ENCODE measurements around the gene C1QL2. TPM values are rescaled to one million over a fixed set of nuclear protein-coding genes. Genes with fewer than 3 reads are reported as not detected.

The C1QL2 gene
- total and polyA plus RNA-seq, 2 experiments from 2014 or later: 0.69 to 0.87 TPM

GRCh38 chr2:119181791-119182445 is 23.4 kb upstream of the C1QL2 start:
- Mint-ChIP-seq H3K27me3 (ENCODE audit: insufficient read depth, low read depth, poor library complexity) (peaks cover 7% of the 10 kb centered on the region), H3K4me1 (peaks cover 2% of the 10 kb centered on the region; the same call in 1 of the 3 replicates), H3K27ac (no peak overlapping the region), H3K4me3 (no peak overlapping the region), H3K36me3 (ENCODE audit: low read depth) (no peaks in the 10 kb centered on the region), H3K9me3 (no peaks in the 10 kb centered on the region)
- Histone ChIP-seq H2AFZ (0 out of 2 replicates have a peak overlapping the region, but pooled peaks have one; percentile 28), H3F3A (replicated peaks; ENCODE audit: low read depth) (no peaks in the 10 kb centered on the region), H4K20me1 (replicated peaks; ENCODE audit: insufficient read depth) (no peaks in the 10 kb centered on the region), H3K4me3 (no peak overlapping the region), H3K9me2 (ENCODE audit: insufficient read depth) (peaks cover 8% of the 10 kb centered on the region), H3K36me3 (ENCODE audit: insufficient read depth) (no peaks in the 10 kb centered on the region), H3K4me2 (no peak overlapping the region), H3K27ac (ENCODE audit: low read depth) (no peak overlapping the region), H3K79me2 (replicated peaks; ENCODE audit: insufficient read depth) (no peaks in the 10 kb centered on the region), H3K27me3 (ENCODE audit: insufficient read depth) (no peaks in the 10 kb centered on the region), H3K4me1 (ENCODE audit: insufficient read depth) (no peaks in the 10 kb centered on the region)
- peak; percentile 60 for ATAC-seq
- no peak for TF ChIP-seq STAT1 (IDR thresholded peaks at IDR 0.05; ENCODE audit: unreplicated experiment)
- no peak for TF ChIP-seq JUNB (IDR thresholded peaks at IDR 0.05; ENCODE audit: unreplicated experiment)
- no peak for TF ChIP-seq ZNF114 (CRISPR knock-in tag; IDR thresholded peaks at IDR 0.05)
- TF ChIP-seq ZNF331 (CRISPR knock-in tag; IDR thresholded peaks at IDR 0.05; ENCODE audit: low read depth): no peak
- TF ChIP-seq, protein P1, sequence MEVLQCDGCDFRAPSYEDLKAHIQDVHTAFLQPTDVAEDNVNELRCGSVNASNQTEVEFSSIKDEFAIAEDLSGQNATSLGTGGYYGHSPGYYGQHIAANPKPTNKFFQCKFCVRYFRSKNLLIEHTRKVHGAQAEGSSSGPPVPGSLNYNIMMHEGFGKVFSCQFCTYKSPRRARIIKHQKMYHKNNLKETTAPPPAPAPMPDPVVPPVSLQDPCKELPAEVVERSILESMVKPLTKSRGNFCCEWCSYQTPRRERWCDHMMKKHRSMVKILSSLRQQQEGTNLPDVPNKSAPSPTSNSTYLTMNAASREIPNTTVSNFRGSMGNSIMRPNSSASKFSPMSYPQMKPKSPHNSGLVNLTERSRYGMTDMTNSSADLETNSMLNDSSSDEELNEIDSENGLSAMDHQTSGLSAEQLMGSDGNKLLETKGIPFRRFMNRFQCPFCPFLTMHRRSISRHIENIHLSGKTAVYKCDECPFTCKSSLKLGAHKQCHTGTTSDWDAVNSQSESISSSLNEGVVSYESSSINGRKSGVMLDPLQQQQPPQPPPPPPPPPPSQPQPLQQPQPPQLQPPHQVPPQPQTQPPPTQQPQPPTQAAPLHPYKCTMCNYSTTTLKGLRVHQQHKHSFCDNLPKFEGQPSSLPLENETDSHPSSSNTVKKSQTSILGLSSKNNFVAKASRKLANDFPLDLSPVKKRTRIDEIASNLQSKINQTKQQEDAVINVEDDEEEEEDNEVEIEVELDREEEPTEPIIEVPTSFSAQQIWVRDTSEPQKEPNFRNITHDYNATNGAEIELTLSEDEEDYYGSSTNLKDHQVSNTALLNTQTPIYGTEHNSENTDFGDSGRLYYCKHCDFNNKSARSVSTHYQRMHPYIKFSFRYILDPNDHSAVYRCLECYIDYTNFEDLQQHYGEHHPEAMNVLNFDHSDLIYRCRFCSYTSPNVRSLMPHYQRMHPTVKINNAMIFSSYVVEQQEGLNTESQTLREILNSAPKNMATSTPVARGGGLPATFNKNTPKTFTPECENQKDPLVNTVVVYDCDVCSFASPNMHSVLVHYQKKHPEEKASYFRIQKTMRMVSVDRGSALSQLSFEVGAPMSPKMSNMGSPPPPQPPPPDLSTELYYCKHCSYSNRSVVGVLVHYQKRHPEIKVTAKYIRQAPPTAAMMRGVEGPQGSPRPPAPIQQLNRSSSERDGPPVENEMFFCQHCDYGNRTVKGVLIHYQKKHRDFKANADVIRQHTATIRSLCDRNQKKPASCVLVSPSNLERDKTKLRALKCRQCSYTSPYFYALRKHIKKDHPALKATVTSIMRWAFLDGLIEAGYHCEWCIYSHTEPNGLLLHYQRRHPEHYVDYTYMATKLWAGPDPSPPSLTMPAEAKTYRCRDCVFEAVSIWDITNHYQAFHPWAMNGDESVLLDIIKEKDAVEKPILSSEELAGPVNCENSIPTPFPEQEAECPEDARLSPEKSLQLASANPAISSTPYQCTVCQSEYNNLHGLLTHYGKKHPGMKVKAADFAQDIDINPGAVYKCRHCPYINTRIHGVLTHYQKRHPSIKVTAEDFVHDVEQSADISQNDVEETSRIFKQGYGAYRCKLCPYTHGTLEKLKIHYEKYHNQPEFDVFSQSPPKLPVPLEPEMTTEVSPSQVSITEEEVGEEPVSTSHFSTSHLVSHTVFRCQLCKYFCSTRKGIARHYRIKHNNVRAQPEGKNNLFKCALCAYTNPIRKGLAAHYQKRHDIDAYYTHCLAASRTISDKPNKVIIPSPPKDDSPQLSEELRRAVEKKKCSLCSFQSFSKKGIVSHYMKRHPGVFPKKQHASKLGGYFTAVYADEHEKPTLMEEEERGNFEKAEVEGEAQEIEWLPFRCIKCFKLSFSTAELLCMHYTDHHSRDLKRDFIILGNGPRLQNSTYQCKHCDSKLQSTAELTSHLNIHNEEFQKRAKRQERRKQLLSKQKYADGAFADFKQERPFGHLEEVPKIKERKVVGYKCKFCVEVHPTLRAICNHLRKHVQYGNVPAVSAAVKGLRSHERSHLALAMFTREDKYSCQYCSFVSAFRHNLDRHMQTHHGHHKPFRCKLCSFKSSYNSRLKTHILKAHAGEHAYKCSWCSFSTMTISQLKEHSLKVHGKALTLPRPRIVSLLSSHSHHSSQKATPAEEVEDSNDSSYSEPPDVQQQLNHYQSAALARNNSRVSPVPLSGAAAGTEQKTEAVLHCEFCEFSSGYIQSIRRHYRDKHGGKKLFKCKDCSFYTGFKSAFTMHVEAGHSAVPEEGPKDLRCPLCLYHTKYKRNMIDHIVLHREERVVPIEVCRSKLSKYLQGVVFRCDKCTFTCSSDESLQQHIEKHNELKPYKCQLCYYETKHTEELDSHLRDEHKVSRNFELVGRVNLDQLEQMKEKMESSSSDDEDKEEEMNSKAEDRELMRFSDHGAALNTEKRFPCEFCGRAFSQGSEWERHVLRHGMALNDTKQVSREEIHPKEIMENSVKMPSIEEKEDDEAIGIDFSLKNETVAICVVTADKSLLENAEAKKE (CRISPR knock-in tag; IDR thresholded peaks at IDR 0.05): no peak
- no peak for TF ChIP-seq POLR2AphosphoS5 (IDR thresholded peaks at IDR 0.05; ENCODE audit: low read depth)
- TF ChIP-seq EZH2phosphoT487 (IDR thresholded peaks at IDR 0.05; ENCODE audit: unreplicated experiment): no peak
- TF ChIP-seq, protein P2, sequence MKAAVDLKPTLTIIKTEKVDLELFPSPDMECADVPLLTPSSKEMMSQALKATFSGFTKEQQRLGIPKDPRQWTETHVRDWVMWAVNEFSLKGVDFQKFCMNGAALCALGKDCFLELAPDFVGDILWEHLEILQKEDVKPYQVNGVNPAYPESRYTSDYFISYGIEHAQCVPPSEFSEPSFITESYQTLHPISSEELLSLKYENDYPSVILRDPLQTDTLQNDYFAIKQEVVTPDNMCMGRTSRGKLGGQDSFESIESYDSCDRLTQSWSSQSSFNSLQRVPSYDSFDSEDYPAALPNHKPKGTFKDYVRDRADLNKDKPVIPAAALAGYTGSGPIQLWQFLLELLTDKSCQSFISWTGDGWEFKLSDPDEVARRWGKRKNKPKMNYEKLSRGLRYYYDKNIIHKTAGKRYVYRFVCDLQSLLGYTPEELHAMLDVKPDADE (IDR thresholded peaks at IDR 0.05): no peak
- TF ChIP-seq, protein P3, sequence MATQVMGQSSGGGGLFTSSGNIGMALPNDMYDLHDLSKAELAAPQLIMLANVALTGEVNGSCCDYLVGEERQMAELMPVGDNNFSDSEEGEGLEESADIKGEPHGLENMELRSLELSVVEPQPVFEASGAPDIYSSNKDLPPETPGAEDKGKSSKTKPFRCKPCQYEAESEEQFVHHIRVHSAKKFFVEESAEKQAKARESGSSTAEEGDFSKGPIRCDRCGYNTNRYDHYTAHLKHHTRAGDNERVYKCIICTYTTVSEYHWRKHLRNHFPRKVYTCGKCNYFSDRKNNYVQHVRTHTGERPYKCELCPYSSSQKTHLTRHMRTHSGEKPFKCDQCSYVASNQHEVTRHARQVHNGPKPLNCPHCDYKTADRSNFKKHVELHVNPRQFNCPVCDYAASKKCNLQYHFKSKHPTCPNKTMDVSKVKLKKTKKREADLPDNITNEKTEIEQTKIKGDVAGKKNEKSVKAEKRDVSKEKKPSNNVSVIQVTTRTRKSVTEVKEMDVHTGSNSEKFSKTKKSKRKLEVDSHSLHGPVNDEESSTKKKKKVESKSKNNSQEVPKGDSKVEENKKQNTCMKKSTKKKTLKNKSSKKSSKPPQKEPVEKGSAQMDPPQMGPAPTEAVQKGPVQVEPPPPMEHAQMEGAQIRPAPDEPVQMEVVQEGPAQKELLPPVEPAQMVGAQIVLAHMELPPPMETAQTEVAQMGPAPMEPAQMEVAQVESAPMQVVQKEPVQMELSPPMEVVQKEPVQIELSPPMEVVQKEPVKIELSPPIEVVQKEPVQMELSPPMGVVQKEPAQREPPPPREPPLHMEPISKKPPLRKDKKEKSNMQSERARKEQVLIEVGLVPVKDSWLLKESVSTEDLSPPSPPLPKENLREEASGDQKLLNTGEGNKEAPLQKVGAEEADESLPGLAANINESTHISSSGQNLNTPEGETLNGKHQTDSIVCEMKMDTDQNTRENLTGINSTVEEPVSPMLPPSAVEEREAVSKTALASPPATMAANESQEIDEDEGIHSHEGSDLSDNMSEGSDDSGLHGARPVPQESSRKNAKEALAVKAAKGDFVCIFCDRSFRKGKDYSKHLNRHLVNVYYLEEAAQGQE (IDR thresholded peaks at IDR 0.05; ENCODE audit: unreplicated experiment): no peak
- no peak for TF ChIP-seq EZH2 (IDR thresholded peaks at IDR 0.05; ENCODE audit: low read depth, unreplicated experiment)
- TF ChIP-seq NANOG (IDR thresholded peaks at IDR 0.05; ENCODE audit: borderline replicate concordance): no peak
- no peak for TF ChIP-seq CTCF (conservative IDR thresholded peaks at IDR 0.05; ENCODE audit: low read depth in 2 of 2)
- TF ChIP-seq CREB1 (CRISPR knock-in tag; IDR thresholded peaks at IDR 0.05; ENCODE audit: low read depth): no peak
- DNase-seq (ENCODE audit: low spot score): no peak

Data from GM23338 (cell line).